ENCODE data around the gene PAWR.
"Not testable (repeated sequence)": the region's sequence is repeated elsewhere in the genome, so short reads cannot be mapped to it uniquely, and the experiment has no call there.

PAWR gene

DNA sequence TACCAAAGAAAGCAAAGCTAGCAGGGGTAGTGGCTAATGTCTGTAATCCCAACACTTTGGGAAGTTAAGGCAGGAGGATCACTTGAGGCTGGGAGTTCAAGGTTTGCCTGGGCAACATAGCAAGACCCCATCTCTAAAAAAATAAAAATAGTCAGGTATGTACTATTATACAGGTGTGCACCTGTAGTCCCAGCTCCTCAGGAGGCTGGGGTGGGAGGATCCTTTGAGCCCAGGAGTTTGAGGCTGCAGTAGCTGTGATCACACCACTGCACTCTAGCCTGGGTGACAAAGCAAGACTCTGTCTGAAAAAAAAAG is 142.2 kb downstream of the PAWR start:
- DNase-seq (ENCODE audit: low read depth, low spot score) = no peak

DNA sequence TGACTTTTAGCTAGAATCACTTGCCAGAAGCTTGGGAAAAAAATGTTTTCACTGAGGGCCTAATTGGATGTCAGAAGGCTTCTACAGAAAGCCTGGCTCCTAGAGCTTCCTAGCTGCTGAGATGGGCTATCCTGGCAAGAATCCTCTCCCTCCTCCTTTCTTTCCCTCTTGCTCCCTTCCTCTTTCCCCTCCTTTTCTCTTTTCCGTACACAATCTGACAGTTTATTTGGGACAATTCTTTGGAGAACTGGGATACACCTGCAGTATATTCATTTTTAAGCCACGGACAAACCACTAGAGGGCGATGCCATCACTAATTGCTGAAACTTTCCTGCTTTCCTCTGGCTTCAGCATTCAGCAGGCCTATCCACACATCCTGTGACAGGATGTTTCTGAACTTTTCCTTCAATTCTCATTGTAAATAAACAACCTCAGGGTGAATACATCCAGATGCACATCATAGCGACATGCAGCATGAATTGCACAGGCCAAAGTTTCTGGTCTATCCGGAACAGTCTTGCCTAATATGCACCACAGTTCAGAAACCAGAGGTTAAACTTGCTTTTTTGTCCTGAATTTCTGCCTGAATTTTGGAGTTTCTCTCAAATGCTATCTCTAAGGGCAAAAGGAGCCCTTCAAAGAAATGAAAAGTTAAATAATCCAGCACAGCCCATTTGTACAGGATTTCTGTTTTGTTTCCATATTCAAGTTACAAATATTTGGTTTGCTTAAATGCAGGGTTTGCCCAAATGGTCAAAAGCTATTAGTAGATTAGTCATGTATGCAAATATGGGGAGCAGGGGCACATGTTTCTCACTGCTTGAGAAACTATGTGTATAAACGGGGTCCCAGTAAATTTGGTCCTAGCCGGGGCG is 142.8 kb downstream of the PAWR start:
- no peak for DNase-seq (ENCODE audit: low read depth, low spot score)

DNA sequence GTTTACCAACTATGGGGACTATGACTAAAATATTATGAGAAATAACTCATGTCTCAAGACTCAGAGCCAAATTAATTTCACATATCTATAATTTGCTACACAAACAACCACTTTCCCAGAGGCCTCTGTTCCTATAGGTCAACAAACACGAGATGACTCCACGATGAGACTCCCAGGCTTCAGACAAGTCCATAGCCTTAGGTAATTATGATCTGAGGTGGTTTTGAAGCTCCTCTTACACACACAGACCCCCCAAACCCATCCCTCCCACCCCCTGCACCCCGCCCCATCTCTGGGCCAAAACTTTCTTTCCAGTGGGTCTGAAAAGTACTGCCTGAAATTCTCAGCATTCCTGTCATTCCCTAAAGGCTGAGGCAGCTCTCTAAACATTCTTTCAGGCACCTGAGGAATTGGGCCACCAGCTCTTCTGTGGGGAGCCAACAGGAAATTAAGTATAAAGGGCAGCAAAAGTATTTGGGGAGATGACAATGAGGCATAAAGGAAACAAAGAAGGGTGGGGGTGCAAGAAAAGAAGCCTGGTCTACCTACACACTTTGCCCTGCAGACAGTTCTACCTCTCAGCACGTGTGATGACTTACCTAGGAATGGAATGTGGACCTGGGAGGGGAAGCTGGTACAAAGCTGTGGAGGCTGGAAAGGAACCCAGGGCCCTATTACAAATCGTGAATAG is 143.6 kb downstream of the PAWR start:
- DNase-seq (ENCODE audit: low read depth, low spot score) = no peak

DNA sequence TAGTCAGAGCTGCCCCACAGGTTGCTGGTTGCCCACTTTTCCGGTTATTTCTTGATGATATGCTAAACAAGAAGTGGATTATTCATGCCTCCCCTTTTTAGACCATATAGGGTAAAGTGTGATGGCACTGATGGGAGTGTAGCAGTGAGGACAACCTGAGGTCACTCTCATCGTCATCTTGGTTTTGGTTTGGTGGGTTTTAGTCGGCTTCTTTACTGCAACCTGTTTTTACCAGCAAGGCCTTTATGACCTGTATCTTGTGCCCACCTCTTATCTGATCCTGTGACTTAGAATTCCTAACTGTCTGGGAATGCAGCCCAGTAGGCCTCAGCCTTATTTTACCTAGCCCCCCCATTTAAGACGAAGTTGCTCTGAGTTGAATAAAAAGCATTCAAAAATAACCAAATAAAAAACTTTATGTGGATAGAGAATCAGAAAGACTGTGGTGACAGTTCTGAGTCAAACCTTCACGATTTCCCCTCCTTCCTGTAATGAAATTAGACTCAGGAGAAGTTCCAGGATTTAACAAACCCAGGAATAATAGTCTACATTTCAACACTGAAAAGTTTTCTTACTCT is 144.2 kb downstream of the PAWR start:
- DNase-seq (ENCODE audit: low read depth, low spot score) = no peak

DNA sequence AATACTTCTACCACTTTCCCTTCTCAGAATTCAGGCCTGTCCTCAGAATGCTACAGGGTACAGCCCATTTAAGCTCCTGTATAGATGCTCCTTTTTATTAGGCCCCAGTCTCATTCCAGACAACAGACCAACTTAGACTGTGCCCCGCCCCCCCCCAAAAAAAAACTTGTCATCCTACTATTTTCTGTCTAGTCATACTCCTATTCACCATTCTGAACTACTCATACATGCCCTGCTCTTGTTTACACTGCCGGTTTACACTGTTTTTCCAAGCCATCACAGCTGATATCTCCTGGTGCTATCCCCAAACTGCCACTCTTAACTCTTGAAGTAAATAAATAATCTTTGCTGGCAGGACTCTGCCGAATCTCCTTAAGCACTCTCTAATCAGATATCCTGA is 146.3 kb downstream of the PAWR start:
- DNase-seq (ENCODE audit: low read depth, low spot score) = not testable (repeated sequence)

DNA sequence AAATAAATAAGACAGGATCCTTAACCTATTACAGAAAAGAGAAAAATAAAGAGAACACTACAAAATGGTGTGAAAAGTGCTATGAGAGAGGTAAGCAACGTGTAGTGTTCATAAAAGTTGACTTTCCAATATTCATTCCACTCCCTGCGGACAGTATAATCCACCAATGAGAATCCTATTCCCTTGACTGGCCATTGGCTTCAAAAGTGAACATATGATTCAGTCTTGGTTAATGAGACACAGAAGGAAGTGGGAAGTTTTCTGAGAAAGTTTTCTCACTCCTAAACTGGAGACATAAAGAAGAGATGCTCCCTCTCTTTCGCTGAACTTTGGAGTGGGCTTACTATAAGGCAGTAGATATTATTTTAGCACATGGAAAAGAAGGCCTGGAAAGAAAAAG is 153.1 kb downstream of the PAWR start:
- DNase-seq (ENCODE audit: low read depth, low spot score) = no peak

DNA sequence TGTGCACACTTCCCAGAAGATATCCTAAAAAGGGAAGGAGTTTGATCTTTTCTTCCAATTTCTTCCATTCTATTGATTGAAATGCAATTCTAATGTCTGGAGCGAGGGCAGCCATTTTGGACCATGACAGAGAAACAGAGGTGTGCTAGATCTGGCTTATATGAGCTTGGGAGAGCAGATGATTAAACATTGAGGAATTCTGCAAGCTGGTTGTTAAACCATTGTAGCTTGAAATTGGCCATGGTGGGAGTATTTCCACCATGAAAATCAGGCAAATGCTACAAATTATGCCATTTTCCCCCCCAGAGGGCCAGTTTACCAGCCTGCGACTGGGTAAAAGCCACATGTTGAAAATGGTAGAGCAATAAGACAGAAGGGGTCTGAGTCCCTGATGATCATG is 155.0 kb downstream of the PAWR start:
- no peak for DNase-seq (ENCODE audit: low read depth, low spot score)
